SH-SY5Y (cell line): ENCODE measurements around the gene GALNT13.

ENCODE experiments used
- GATA2 ChIP-seq: IDR thresholded peaks from 2 replicates; pipeline ENCODE4 v1.6.1; 2011; ENCODE audit warnings: mild to moderate bottlenecking, low read depth, low read length
- GATA3 ChIP-seq: IDR thresholded peaks from 2 replicates; pipeline ENCODE4 v1.6.1; 2011; ENCODE audit warnings: low read depth, mild to moderate bottlenecking, low read length, moderate library complexity

GRCh38 chr2:154015233-154015632 lies 143.5 kb downstream of the GALNT13 start:
- TF ChIP-seq GATA3 (no peak), GATA2 (no peak)
